GM12874 (cell line): ENCODE measurements around the gene ACTR3.

ENCODE experiments used
- TF ChIP-seq, protein P1 (sequence below): IDR thresholded peaks from 2 replicates; pipeline ENCODE4 v1.5.1; 2011; ENCODE audit warnings: low read depth, mild to moderate bottlenecking, control low read depth, low read length, moderate library complexity; ENCODE audit not compliant: insufficient read depth

The ACTR3 gene

DNA sequence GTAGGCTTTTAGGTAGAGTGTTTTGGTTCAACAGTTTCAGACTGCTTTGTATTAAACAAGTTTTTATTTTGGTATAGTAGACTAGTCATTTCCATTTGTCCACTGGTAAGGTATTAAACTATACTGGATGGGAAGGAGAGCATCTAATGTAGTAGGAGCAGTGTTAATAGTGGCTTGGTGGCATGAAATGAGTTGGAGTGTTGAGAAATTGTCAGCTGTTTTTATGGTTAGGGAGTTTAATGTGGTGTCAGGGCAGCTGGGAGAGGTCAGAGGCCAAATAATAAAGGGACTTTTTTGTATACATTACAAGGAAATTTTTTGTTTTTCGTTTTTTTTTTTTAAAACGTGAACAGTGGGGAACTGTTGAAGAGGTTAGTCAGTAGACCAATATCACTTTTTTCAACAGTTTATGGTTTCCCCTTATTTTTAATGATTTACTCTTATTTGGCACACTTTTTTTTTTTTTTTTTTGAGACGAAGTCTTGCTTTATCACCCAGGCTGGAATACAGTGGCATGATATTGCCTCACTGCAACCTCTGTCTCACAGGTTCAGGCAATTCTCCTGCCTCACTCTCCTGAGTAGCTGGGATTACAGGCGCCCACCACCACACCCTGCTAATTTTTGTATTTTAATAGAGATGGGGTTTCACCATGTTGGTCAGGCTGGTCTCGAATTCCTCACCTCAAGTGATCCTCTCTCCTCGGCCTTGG is 21.2 kb downstream of the ACTR3 start:
- TF ChIP-seq, protein P1, sequence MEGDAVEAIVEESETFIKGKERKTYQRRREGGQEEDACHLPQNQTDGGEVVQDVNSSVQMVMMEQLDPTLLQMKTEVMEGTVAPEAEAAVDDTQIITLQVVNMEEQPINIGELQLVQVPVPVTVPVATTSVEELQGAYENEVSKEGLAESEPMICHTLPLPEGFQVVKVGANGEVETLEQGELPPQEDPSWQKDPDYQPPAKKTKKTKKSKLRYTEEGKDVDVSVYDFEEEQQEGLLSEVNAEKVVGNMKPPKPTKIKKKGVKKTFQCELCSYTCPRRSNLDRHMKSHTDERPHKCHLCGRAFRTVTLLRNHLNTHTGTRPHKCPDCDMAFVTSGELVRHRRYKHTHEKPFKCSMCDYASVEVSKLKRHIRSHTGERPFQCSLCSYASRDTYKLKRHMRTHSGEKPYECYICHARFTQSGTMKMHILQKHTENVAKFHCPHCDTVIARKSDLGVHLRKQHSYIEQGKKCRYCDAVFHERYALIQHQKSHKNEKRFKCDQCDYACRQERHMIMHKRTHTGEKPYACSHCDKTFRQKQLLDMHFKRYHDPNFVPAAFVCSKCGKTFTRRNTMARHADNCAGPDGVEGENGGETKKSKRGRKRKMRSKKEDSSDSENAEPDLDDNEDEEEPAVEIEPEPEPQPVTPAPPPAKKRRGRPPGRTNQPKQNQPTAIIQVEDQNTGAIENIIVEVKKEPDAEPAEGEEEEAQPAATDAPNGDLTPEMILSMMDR = no peak

DNA sequence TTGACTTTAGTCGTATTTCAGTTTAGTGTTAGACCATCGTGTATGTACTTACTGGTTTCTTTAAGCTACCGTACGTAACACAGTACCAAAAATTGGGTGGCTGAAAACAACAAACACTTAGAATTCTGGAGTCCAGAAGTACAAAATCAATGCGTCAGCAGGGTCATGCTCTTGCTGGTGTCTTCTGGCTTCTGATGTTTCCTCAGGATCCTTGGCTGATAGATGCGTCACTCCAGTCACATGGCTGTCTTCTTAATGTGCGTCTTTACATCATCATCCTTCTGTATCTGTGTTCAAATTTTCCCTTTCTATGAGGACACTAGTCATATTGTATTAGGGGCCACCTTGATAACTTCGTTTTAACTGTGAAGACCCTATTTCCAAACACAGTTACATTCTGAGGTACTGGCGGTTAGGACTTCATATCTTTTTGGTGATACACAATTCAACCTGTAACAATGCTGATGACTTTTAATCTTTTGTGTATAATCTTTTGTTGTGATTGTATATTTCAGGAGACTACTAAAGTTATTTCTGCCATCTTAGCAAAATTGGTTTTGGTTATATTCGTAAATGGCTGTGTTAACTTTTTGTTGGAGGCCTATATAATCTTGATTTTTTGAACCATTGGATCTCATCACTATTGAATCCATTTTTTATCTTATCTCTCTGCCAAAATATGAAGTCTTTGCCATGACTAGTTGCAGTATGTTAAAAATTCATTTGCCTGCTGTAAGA is 25.4 kb downstream of the ACTR3 start:
- TF ChIP-seq, protein P1 = no peak

GRCh38 chr2:113918229-113918628 is 28.3 kb downstream of the ACTR3 start:
- TF ChIP-seq, protein P1 = no peak

DNA sequence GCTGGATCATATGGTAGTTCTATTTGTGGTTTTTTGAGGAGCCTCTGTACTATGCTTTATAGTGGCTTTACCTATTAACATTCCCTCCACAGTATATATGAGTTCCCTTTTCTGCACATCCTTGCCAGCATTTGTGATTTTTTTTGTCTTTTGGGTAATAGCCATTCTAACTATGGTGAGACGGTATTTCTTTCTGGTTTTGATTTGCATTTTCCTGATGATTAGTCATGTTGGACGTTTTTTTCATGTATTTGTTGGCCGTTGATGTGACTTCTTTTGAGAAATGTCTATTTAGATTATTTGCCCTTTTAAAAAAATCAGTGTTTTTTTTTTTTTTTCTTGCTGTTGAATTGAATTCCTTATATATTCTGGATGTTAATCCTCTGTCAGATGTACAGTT is 31.1 kb downstream of the ACTR3 start:
- TF ChIP-seq, protein P1 = no peak

DNA sequence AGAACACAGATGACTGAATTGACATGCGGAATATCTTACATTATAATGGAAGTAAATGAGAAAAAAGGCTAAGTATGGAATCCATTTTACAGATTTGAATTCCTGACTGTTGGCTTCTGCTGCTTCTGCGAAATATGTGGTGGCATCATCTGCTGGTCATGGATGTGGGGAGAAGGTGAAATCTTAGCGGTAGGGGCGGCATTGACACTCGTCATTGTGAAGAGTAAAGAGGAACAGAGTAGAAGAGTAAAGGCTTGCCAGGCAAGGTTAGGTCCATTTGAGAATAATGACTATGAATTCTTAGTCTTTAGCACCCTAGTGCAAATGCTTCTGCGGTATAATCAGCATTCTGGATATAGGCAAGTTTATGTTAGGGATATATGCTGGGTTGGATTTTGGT is 32.4 kb downstream of the ACTR3 start:
- TF ChIP-seq, protein P1 = no peak

GRCh38 chr2:113922784-113923183 is 32.9 kb downstream of the ACTR3 start:
- TF ChIP-seq, protein P1 = no peak

DNA sequence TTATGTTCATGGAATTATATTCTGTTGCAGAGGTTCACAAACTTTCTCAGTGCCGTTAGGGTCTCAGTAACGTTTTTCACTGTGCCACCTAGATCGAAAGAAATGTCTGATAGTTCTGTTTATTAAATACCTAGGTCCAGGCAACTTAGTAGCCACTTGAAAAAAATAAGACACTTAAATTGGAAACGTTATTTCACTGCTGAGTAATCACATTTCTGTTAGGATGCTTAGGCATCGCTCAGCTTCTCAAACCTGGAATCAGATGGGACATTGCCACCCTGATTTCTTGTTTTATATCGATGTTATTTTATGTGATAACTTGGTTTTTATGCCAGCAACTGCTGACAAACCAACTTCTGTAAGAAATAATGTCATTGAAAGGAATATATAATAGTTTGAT is 36.0 kb downstream of the ACTR3 start:
- TF ChIP-seq, protein P1 = no peak
